Suprapubic skin (tissue), 4 donors: ENCODE results near the gene AP2B1. TPM values are rescaled to one million over a fixed set of nuclear protein-coding genes. Genes with fewer than 3 reads are reported as not detected.

ENCODE experiments used
- DNase-seq, 2 donors: peaks; one replicate each; pipeline ENCODE4 v3.0.0-alpha.2; 2019; ENCODE audit warnings: low spot score in 2 of 2
- H3K27ac ChIP-seq: fragments of 200-600 bp; sonication (generic); one replicate; pipeline ENCODE4 v1.5.1; 2019
- H3K27me3 ChIP-seq: fragments of 200-600 bp; sonication (generic); one replicate; pipeline ENCODE4 v1.5.1; 2019
- H3K36me3 ChIP-seq: fragments of 200-600 bp; sonication (generic); one replicate; pipeline ENCODE4 v1.5.1; 2019
- H3K4me1 ChIP-seq: fragments of 200-600 bp; sonication (generic); one replicate; pipeline ENCODE4 v1.5.1; 2019
- H3K4me3 ChIP-seq: fragments of 200-600 bp; sonication (generic); one replicate; pipeline ENCODE4 v1.5.1; 2019; ENCODE audit warnings: mild to moderate bottlenecking
- H3K9me3 ChIP-seq: fragments of 200-600 bp; sonication (generic); one replicate; pipeline ENCODE4 v1.5.1; 2019
- EP300 ChIP-seq: sonication (generic); formaldehyde crosslinking; IDR thresholded peaks from one replicate; pipeline ENCODE4 v1.6.1; 2017; ENCODE audit warnings: antibody characterized with exemption
- POLR2A ChIP-seq, 2 donors: fragments of 450-650 bp; IDR thresholded peaks; one replicate each; pipeline ENCODE4 v1.6.1; 2017; ENCODE audit warnings: antibody characterized with exemption in 2 of 2, mild to moderate bottlenecking in 2 of 2, moderate library complexity in 2 of 2
- POLR2AphosphoS5 ChIP-seq, 3 donors: sonication (generic); formaldehyde crosslinking; IDR thresholded peaks; one replicate each; pipeline ENCODE4 v1.6.1; 2017; ENCODE audit warnings: antibody characterized with exemption in 3 of 3
- WGBS: methylation state at CpG from one replicate; pipeline ENCODE4 v1.1.5; 2018; 5-methylcytosine and 5-hydroxymethylcytosine counted together
- total RNA-seq, 4 donors: library from RNA; depleted of rRNA; stranded (reverse); fragments of >200 nt; gene quantifications; one replicate each; pipeline ENCODE4 v1.1.0, GENCODE V29; 2016

Gene AP2B1
- total RNA-seq, 4 donors from 2014 or later = 41.3 to 50.0 (median 45.3) TPM

GRCh38 chr17:35775583-35775982 is 188.5 kb downstream of the AP2B1 start:
- H3K9me3 ChIP-seq = no peaks in the 10 kb centered on the region
- H3K27me3 ChIP-seq = no peaks in the 10 kb centered on the region
- peaks cover 11% of the 10 kb centered on the region for H3K4me1 ChIP-seq
- H3K27ac ChIP-seq = no peak overlapping the region
- no peak for DNase-seq
- H3K36me3 ChIP-seq = peaks cover 4% of the 10 kb centered on the region
- no peak overlapping the region for H3K4me3 ChIP-seq
- WGBS = 54% methylated on average over 6 of the region's 6 CpGs
- no peak for TF ChIP-seq EP300
- no peak for TF ChIP-seq POLR2A (IDR thresholded peaks at IDR 0.05)
- TF ChIP-seq POLR2AphosphoS5 (IDR thresholded peaks at IDR 0.05) = no peak

Other genes with a start within 250 kb of the AP2B1 start
- 10 to 100 TPM in 1 of 4 donors, 1 to 10 TPM in 3; 3.4 to 10.7 (median 5.0) TPM for gene SLFN11, start 213.7 kb upstream of the AP2B1 start, total RNA-seq
- gene SLFN12, start 154.8 kb upstream of the AP2B1 start, total RNA-seq = 1 to 10 TPM in 3 of 4 donors, under 1 TPM in 1; 0.62 to 5.6 (median 1.8) TPM
- gene SLFN13, start 138.6 kb upstream of the AP2B1 start, total RNA-seq = 1 to 10 TPM; 2.2 to 7.8 (median 6.0) TPM
- gene SLFN12L, start 49.6 kb upstream of the AP2B1 start, total RNA-seq = 1 to 10 TPM in 2 of 4 donors, under 1 TPM in 2; 0.39 to 1.6 (median 0.99) TPM
- not detected for gene SLFN14, start 26.5 kb upstream of the AP2B1 start, total RNA-seq
- 1 to 10 TPM; 4.0 to 9.3 (median 5.7) TPM for gene PEX12, start 8.8 kb upstream of the AP2B1 start, total RNA-seq
- gene RASL10B, start 144.3 kb downstream of the AP2B1 start, total RNA-seq = 1 to 10 TPM in 3 of 4 donors, under 1 TPM in 1; 0.94 to 2.5 (median 1.9) TPM
- under 1 TPM in 2 of 4 donors, not detected in 2; 0.24 to 0.49 TPM for gene GAS2L2, start 165.9 kb downstream of the AP2B1 start, total RNA-seq
- gene C17orf50, start 173.6 kb downstream of the AP2B1 start, total RNA-seq = not detected
- 100 to 1,000 TPM in 2 of 4 donors, 10 to 100 TPM in 2; 76.4 to 109 (median 91.0) TPM for gene MMP28, start 208.3 kb downstream of the AP2B1 start, total RNA-seq
- gene TAF15, start 222.2 kb downstream of the AP2B1 start, total RNA-seq = 100 to 1,000 TPM in 1 of 4 donors, 10 to 100 TPM in 3; 52.0 to 149 (median 58.8) TPM